Effector CD4-positive, alpha-beta T cell (primary cell): ENCODE results near the gene EZH2.
A peak's percentile ranks its signal among the peaks of the same experiment; 100 is the strongest.

Source experiments
- DNase-seq: peaks from one replicate; pipeline ENCODE4 v3.0.0-alpha.2; 2020

EZH2 gene

DNA sequence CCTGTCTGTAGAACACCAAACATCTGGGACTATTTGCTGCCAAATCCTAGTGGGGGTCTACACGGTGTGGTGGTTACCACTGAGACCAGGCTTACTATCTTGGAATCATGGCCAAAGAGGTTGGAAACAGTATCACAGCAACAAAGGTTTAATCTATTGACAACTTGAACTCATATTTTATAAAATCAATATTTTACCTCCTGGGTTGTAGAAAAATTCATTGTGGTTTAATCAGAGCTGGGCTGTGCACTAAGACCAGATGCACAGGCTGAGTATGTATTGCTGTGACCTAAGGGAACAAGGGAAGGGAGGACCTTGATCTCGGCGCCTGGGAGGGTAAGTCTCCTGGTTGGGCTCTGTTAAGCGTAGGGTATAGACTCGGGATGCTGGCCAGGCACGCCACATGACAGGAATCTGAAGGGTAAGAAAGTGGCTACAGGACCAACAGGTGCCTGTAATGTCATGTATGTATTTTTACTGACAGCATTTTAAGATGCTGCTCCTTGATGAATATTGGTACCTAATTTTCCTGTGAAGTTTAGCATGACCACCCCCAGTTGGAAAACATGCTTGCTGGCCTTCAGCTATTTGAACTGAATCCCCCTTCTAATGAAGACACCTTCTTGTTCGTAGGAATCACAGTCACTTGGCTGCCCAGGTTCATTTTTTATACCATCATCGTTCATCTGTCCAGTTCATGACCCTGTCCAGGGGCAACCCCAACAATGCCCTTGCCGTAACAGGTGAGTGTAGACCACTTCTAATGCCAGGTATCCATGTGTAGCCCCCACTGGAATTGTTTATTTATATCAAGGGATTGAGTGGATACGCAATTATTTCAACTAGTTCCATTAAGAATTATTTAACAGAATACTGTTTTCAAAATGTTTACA is 79.5 kb downstream of the EZH2 start:
- no peak for DNase-seq

- no peak for DNase-seq
These were observed 81.0 kb downstream of the EZH2 start for GRCh38 chr7:148803094-148803493.

DNA sequence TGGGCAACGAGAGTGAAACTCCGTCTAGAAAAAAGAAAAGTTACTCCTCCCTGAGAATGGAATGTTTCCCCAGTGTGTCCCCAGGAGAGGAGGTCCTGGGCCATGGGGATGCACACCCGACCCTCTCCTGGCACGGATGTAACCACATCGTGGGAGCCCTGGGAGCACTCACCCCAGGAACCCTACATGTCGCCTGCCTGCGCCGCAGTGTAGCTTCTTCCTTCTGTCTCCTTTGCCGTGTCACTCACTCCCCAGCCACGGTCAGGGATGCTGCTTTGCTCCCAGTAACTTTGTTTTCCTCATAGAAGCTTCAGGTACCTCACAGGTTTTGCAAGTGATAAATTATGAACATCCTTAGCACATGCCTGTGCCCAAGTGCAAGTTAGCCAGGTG is 82.0 kb downstream of the EZH2 start:
- no peak for DNase-seq

- DNase-seq: no peak
These were observed 83.4 kb downstream of the EZH2 start for GRCh38 chr7:148800677-148801076.

GRCh38 chr7:148799893-148800555 is 84.1 kb downstream of the EZH2 start:
- no peak for DNase-seq

DNA sequence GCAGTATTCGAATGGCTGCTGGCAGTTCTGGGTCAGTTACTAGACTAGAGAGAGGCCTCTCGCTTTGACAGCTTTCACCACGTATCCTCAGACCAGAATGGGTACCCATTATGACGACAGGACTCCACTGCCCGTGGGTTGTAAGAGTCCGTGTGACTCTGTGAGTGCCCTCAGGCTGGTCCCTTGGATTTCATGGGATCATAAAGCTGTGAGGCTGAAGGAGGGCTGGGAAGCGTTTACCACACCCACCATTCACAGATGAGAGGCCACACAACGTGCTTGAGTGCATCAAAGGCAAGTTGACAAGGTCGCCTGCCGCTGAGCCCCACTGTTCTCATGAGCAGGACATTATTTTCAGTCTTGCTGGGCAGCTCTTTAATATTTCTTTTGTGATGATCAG is 87.2 kb downstream of the EZH2 start:
- DNase-seq: no peak

GRCh38 chr7:148794476-148794875 is 89.6 kb downstream of the EZH2 start:
- DNase-seq: no peak

- no peak for DNase-seq
These were observed 90.5 kb downstream of the EZH2 start for GRCh38 chr7:148793590-148793989.

- no peak for DNase-seq
These were observed 92.5 kb downstream of the EZH2 start for GRCh38 chr7:148791546-148791945.

GRCh38 chr7:148790850-148791249 is 93.2 kb downstream of the EZH2 start:
- no peak for DNase-seq

DNA sequence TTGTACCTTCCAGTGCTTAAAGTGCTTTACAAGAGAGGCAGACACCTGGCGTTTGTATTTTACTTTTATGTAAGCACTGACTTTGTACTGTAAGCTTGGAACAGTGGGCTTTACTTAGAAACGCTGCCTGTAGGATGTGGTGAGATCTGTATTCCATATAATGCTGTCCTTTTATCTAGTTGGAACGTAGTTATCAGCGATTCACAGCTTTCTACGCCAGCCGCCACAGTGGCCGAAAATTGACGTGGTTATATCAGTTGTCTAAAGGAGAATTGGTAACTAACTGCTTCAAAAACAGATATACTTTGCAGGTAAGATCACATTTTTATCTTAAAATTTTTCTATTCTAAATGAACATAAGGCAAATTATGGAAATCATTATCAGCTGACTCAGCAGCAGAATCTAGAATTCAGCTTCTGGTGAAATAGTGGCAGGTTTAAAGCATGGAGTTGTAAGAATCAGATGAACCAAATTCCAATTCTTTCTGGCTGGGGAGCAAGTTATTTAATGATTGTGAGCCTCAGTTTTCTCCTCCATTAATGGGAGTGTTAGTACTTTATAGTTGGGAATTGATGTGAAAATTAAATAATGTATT is 93.9 kb downstream of the EZH2 start:
- no peak for DNase-seq

DNA sequence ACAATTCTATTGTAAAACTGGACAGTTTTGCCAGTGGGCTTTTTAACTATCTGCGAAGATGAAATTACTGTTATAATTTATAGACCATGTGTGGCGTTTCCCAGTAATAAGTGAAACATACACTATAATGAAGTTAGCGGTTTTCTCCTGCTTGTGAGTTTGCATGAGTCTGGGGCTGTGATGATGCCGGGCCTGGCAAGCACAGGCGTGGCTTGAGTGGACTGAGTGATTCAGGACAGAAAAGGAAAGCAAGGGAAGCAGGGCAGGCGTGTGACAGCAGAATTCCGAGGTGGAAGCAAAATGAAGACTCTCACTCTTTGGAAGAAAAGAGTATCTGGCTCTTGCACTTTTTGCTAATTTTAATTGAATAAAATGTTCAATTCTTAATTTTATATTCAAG is 94.9 kb downstream of the EZH2 start:
- no peak for DNase-seq

DNA sequence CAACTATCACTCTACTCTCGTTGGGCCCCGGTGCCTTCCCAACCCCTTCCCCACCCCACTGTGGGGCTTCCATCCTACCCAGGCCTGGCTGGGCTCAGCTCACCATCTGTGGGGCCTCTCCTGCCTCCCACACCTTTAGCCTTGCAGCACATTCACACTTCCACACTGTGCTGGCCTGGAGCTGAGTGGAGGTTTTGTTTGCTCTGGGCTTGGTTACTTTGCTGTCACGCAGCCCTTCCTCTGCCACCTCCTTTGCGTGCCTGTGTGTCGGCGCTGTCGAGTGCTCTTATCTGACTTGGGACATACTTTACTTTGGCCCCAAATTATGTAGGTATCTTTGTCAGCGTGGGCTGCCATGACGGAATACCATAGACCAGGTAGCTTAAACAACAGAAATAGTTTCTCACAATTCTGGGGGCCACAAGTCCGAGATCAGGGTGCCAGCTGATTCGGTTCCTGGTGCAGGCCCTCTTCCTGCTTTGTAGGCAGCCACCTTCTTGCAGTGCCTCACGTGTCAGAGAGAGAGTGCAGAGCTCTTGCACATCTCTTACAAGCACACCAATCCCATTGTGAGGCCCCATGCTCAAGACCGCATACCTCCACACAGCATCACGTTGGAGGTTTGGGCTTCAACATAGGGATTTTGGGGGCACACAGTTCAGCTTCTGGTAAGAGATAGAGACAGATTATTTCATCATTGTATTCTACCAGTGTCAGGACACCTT is 96.4 kb downstream of the EZH2 start:
- DNase-seq: no peak

DNA sequence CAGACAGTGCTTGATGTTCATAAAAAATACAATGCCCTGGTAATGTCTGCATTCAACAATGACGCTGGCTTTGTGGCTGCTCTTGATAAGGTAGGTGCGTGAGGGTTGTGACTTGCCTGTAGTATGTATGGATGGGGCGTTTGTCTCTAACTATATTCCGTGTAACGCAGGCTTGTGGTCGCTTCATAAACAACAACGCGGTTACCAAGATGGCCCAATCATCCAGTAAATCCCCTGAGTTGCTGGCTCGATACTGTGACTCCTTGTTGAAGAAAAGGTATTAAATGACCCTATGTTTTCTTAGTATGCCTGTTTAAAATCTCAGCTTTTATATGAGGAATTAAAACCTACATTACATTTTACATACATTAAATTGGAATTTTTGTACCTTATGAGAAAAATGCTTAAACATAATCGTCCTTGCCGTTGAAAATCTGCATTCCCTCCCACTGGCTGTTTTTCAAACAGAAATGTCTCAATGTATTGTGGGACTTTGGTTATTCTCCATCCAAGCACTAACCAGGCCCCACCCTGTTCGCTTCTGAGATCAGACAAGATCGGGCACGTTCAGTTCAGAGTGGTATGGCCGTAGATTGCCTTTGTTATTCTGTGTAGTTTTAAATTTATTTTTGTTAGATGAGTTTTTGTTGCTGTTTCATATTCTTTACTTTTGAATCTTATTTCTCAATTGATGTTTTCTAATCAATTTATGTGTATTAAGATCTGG is 100.1 kb downstream of the EZH2 start:
- no peak for DNase-seq

DNA sequence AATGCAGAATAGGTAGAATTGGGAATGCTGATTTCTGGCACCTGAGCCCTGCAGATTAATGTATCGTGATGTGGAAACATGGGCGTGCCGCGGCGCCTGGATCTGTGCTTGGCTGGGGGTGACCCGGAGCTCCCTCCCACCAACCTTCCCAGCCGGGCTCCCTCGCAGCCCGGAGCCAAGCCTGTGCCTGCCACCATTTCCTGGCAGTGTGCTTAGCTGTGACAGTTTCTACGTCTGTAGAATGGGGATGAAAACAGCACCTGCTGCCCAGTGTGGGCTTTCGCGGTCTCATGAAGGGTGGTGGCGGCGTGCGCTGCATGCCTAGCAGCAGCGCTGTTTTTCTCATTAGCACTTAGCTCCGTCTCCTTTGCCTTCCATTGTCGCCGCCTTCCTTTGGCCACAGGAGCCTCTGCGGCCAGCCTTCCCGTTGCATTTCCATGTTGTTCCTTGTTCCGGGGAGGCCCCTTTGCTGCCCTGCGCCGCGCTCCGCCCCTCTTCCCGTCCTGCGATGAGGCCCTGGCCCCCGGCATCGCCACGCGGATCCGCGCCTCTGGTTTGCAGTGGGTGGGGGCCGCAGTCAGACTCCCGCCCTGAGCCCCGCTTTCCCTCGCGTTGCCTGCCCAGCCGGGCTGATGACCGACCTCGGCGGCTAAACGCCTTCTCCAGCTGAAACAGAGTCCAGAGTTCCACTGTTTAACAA is 101.2 kb downstream of the EZH2 start:
- DNase-seq: no peak

GRCh38 chr7:148774471-148774870 is 109.6 kb downstream of the EZH2 start:
- DNase-seq: no peak

DNA sequence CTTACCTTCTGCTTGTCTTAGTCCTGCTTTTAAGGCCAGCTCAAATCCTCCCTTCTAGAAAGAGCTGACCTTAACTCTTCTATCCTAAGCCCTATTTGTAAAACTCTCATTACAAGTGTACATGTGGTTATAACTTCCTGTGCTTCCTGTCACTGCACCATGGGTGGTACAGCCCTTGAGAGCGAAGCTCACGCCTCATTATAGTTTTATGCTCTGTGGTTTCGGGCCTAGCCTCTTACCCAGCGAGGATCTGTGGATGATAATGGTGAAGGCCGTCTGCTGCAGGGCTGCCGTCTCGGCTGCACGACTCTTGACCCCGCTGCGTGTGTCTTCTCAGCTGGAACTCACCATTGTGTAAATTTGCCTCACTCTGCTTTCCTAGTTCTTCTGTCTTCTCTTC is 110.8 kb downstream of the EZH2 start:
- peak; percentile 18 for DNase-seq

DNA sequence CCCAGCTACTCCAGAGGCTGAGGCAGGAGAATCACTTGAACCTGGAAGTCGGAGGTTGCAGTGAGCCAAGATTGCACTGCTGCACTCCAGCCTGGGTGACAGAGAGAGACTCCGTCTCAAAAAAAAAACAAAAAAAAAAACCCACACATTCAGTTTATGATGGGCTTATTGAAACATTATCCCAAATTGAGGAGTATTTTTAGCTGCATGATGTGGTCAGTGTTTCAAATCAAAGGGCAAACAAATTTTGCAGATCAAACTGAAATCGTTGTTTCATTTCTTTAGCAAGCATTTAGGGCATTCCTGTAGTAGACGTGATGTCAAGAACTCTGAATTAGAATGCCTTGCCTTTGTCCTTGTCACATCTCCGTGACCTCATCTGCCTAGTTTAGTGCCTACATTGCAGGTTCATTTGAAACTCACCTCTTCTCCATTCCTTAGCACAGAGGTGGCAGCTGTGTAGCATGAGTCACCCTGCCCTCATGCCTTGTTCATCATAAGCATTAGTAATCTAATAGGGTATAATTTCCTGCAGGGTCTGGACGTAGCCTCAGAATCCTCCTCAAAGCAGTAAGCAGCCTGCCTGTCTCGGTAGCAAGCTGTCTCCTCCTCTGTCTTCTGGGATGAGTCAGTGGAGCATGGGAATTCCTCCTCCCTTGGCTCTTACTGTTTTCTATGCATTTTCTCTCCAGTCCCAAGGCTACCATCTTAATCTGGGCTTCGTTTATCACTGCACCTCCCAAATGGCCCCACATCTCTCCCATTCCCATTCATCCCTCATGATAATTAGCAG is 111.6 kb downstream of the EZH2 start:
- DNase-seq: no peak

- no peak for DNase-seq
These were observed 114.1 kb downstream of the EZH2 start for GRCh38 chr7:148770004-148770403.

DNA sequence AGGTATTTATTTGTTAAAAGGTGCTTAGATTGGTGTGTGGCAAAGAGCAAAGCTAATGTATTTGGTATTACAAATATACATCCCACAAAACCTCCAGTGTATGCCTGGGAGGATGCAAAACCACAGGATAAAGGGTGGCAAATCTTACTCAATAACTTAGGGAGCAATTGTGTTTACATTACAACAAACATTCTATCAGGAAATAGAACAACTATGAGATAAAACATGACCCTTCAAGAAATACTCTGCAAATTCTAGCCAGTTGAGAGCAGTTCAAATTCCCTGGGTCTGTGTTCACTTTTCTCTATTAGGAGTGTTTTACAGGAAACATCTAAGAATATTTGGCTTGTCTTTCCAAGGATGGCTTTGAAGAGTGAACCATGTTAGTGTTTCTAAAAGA is 120.5 kb downstream of the EZH2 start:
- no peak for DNase-seq
